H1 (cell line): ENCODE data around the gene USP24.

Source experiments
- BACH1 ChIP-seq: IDR thresholded peaks from 2 replicates; pipeline ENCODE4 v1.6.1; 2012; ENCODE audit warnings: low read length, improper control_type of control experiment
- CBX8 ChIP-seq: fragments of 300-800, 300-1000 bp; sonication (generic); IDR thresholded peaks from 2 replicates; pipeline ENCODE4 v1.7.1; 2016; ENCODE audit warnings: low read depth, low read length, borderline replicate concordance
- CEBPB ChIP-seq: IDR thresholded peaks from 2 replicates; pipeline ENCODE4 v1.6.1; 2012; ENCODE audit warnings: low read depth, low read length
- CTCF ChIP-seq, 3 experiments: IDR thresholded peaks; 1 replicate in 2 of 3; 2 replicates in 1 of 3; pipeline versions ENCODE4 v1.5.1 to v1.6.1; 2011; ENCODE audit warnings: low read length in 3 of 3, mild to moderate bottlenecking in 3 of 3, inconsistent platforms in 2 of 3, low read depth in 1 of 3, moderate library complexity in 1 of 3; ENCODE audit not compliant: insufficient read depth in 1 of 3; ENCODE audit errors: control extremely low read depth in 1 of 3
- GABPA ChIP-seq: IDR thresholded peaks from 2 replicates; pipeline ENCODE4 v1.6.1; 2011; ENCODE audit warnings: mild to moderate bottlenecking, low read length, moderate library complexity, borderline replicate concordance; ENCODE audit not compliant: insufficient read depth
- POLR2A ChIP-seq, 2 experiments: IDR thresholded peaks; 1 replicate in 1 of 2; 2 replicates in 1 of 2; pipeline ENCODE4 v1.6.1; 2011; ENCODE audit warnings: low read depth in 2 of 2, low read length in 2 of 2, mild to moderate bottlenecking in 2 of 2; ENCODE audit errors: control extremely low read depth in 1 of 2
- POLR2AphosphoS5 ChIP-seq: IDR thresholded peaks from 2 replicates; pipeline ENCODE4 v1.6.1; 2011; ENCODE audit warnings: low read depth, low read length
- RAD21 ChIP-seq, 2 experiments: IDR thresholded peaks in 1 of 2; conservative IDR thresholded peaks in 1 of 2; 2 replicates each; pipeline ENCODE4 v1.6.1; 2011; ENCODE audit warnings: low read depth in 2 of 2, low read length in 2 of 2, improper control_type of control experiment in 1 of 2, inconsistent platforms in 1 of 2, mild to moderate bottlenecking in 1 of 2, moderate library complexity in 1 of 2
- TAF7 ChIP-seq: optimal IDR thresholded peaks from 2 replicates; pipeline ENCODE3; 2011; ENCODE audit warnings: low read depth, mild to moderate bottlenecking, inconsistent platforms, low read length, moderate library complexity, borderline replicate concordance
- YY1 ChIP-seq: IDR thresholded peaks from 2 replicates; pipeline ENCODE4 v1.6.1; 2011; ENCODE audit warnings: low read depth, mild to moderate bottlenecking, low read length

GRCh38 chr1:55070293-55071164 is 144.6 kb downstream of the USP24 start:
- no peak for TF ChIP-seq RAD21 (IDR thresholded peaks at IDR 0.05 in 1 of 2, conservative IDR thresholded peaks at IDR 0.05 in 1 of 2; ENCODE audit: low read depth in 2 of 2, low read length in 2 of 2)
- no peak for TF ChIP-seq CTCF (IDR thresholded peaks at IDR 0.05; ENCODE audit: control extremely low read depth in 1 of 3, insufficient read depth in 1 of 3, low read depth in 1 of 3, low read length in 3 of 3)
- no peak for TF ChIP-seq GABPA
- no peak for TF ChIP-seq CBX8
- TF ChIP-seq CEBPB = no peak
- TF ChIP-seq POLR2AphosphoS5 = no peak
- TF ChIP-seq POLR2A (IDR thresholded peaks at IDR 0.05; ENCODE audit: control extremely low read depth in 1 of 2, low read depth in 2 of 2, low read length in 2 of 2) = no peak
- TF ChIP-seq YY1 = no peak
- TF ChIP-seq TAF7 = no peak
- no peak for TF ChIP-seq BACH1
